IMR-90 (cell line): ENCODE results near the gene LHFPL3. TPM values are rescaled to one million over a fixed set of nuclear protein-coding genes. Genes with fewer than 3 reads are reported as not detected.

ENCODE experiments used
- ATAC-seq: fragments of 200-7000 bp; cut with Tn5 transposase; 2 replicates; pipeline ENCODE4 v1.9.1; 2020; ENCODE audit warnings: low read depth, mild to moderate bottlenecking, moderate library complexity
- BruUV-seq: library from RNA; stranded (reverse); fragments of 400-500 nt; replicated peaks from 2 replicates; lab custom pipeline; 2021; lab: Mats Ljungman, UMichigan
- CTCF ChIA-PET: fragments of 300-600 bp; formaldehyde crosslinking; extraction: SDS; loops from one replicate; lab custom pipeline; 2021; ENCODE audit warnings: antibody characterized with exemption; lab: Yijun Ruan, JAX
- POLR2A ChIA-PET: fragments of 300-600 bp; sonication (Branson Sonifier 250); formaldehyde crosslinking; loops from one replicate; lab custom pipeline; 2022; ENCODE audit warnings: antibody characterized with exemption; ENCODE audit not compliant: unreplicated experiment; lab: Charles Lee
- DNase-seq: peaks from one replicate; pipeline ENCODE4 v3.0.0; 2013
- H2AFZ ChIP-seq: replicated peaks from 2 replicates; pipeline ENCODE3; 2013; ENCODE audit warnings: low read length, mild to moderate bottlenecking; ENCODE audit not compliant: poor library complexity
- H2AK5ac ChIP-seq: 2 replicates; pipeline ENCODE4 v1.6.1; 2013; ENCODE audit warnings: low read depth, low read length, inconsistent platforms
- H2AK9ac ChIP-seq: replicated peaks from 2 replicates; pipeline ENCODE3; 2013; ENCODE audit warnings: mild to moderate bottlenecking, low read depth, low read length, moderate library complexity; ENCODE audit not compliant: poor library complexity
- H2BK120ac ChIP-seq: 2 replicates; pipeline ENCODE4 v1.6.1; 2013; ENCODE audit warnings: low read depth, low read length, inconsistent platforms
- H2BK15ac ChIP-seq: 3 replicates; pipeline ENCODE4 v1.6.1; 2013; ENCODE audit warnings: low read depth, low read length, inconsistent platforms
- H2BK20ac ChIP-seq: 2 replicates; pipeline ENCODE4 v1.6.1; 2013; ENCODE audit warnings: low read depth, mild to moderate bottlenecking, inconsistent platforms, low read length, moderate library complexity
- H2BK5ac ChIP-seq: 2 replicates; pipeline ENCODE4 v1.6.1; 2013; ENCODE audit warnings: mild to moderate bottlenecking, low read depth, low read length, inconsistent platforms; ENCODE audit not compliant: poor library complexity, severe bottlenecking
- H3K14ac ChIP-seq: replicated peaks from 2 replicates; pipeline ENCODE4 v1.6.1; 2013; ENCODE audit warnings: low read depth, low read length, inconsistent platforms
- H3K18ac ChIP-seq: 2 replicates; pipeline ENCODE4 v1.6.1; 2013; ENCODE audit warnings: low read depth, low read length, control low read depth
- H3K23ac ChIP-seq: 2 replicates; pipeline ENCODE4 v1.6.1; 2013; ENCODE audit warnings: low read depth, low read length, inconsistent platforms
- H3K27ac ChIP-seq: 2 replicates; pipeline ENCODE4 v1.5.1; 2013; ENCODE audit warnings: mild to moderate bottlenecking, control low read depth, low read length; ENCODE audit not compliant: insufficient read depth
- H3K27me3 ChIP-seq: 2 replicates; pipeline ENCODE4 v1.6.1; 2013; ENCODE audit warnings: low read length; ENCODE audit not compliant: control insufficient read depth, insufficient read depth
- H3K36me3 ChIP-seq: 2 replicates; pipeline ENCODE4 v1.6.1; 2013; ENCODE audit warnings: low read length, mixed read lengths; ENCODE audit not compliant: control insufficient read depth, insufficient read depth
- H3K4ac ChIP-seq: 2 replicates; pipeline ENCODE4 v1.6.1; 2013; ENCODE audit warnings: low read depth, low read length, inconsistent platforms
- H3K4me1 ChIP-seq: 2 replicates; pipeline ENCODE4 v1.6.1; 2013; ENCODE audit warnings: low read length, mixed read lengths; ENCODE audit not compliant: control insufficient read depth, insufficient read depth
- H3K4me2 ChIP-seq: 2 replicates; pipeline ENCODE4 v1.6.1; 2013; ENCODE audit warnings: low read depth, mild to moderate bottlenecking, control low read depth, low read length, moderate library complexity
- H3K4me3 ChIP-seq: 2 replicates; pipeline ENCODE4 v1.5.1; 2013; ENCODE audit warnings: low read depth, mild to moderate bottlenecking, control low read depth, low read length, moderate library complexity; ENCODE audit not compliant: insufficient read depth
- H3K56ac ChIP-seq: 2 replicates; pipeline ENCODE4 v1.6.1; 2013; ENCODE audit warnings: low read length, inconsistent platforms; ENCODE audit not compliant: insufficient read depth; ENCODE audit errors: extremely low read depth
- H3K79me1 ChIP-seq, 2 experiments: 2 replicates each; pipeline ENCODE4 v1.6.1; 2013; ENCODE audit warnings: low read length in 2 of 2, inconsistent platforms in 1 of 2, low read depth in 1 of 2
- H3K9ac ChIP-seq: 2 replicates; pipeline ENCODE4 v1.6.1; 2013; ENCODE audit warnings: low read depth, low read length, control low read depth
- H3K9me1 ChIP-seq: 2 replicates; pipeline ENCODE4 v1.6.1; 2013; ENCODE audit warnings: low read length, inconsistent platforms; ENCODE audit not compliant: insufficient read depth
- H3K9me3 ChIP-seq: 2 replicates; pipeline ENCODE4 v1.6.1; 2013; ENCODE audit warnings: low read length; ENCODE audit not compliant: control insufficient read depth, insufficient read depth
- H4K20me1 ChIP-seq: 2 replicates; pipeline ENCODE4 v1.6.1; 2013; ENCODE audit warnings: low read length, inconsistent platforms; ENCODE audit not compliant: insufficient read depth
- H4K5ac ChIP-seq: 2 replicates; pipeline ENCODE4 v1.6.1; 2013; ENCODE audit warnings: mild to moderate bottlenecking, low read depth, low read length, control low read depth
- H4K8ac ChIP-seq, 2 experiments: 2 replicates each; pipeline ENCODE4 v1.6.1; 2013; ENCODE audit warnings: low read depth in 2 of 2, low read length in 2 of 2, control low read depth in 1 of 2, inconsistent platforms in 1 of 2
- H4K91ac ChIP-seq: 2 replicates; pipeline ENCODE4 v1.6.1; 2013; ENCODE audit warnings: low read depth, low read length, inconsistent platforms; ENCODE audit not compliant: insufficient read depth
- BHLHE40 ChIP-seq: fragments of 150-350 bp; IDR thresholded peaks from 2 replicates; pipeline ENCODE4 v1.6.1; 2016; ENCODE audit warnings: mild to moderate bottlenecking, low read depth, low read length
- MAZ ChIP-seq: IDR thresholded peaks from 2 replicates; pipeline ENCODE4 v1.6.1; 2012; ENCODE audit warnings: low read depth, mild to moderate bottlenecking, low read length, improper control_type of control experiment, moderate library complexity, borderline replicate concordance
- POLR2A ChIP-seq: IDR thresholded peaks from 2 replicates; pipeline ENCODE4 v1.6.1; 2012; ENCODE audit warnings: mild to moderate bottlenecking, low read depth, low read length
- WGBS, 2 experiments: methylation state at CpG; one replicate each; pipeline versions ENCODE4 v1.1.5 to v1.1.7; 2013; ENCODE audit warnings: missing lambda C conversion rate in 2 of 2; ENCODE audit not compliant: insufficient read length in 1 of 2; ENCODE audit errors: extremely low coverage in 2 of 2; 5-methylcytosine and 5-hydroxymethylcytosine counted together
- dilution Hi-C: fragments of 300-500 bp; cut with HindIII; formaldehyde crosslinking; loops from one replicate; pipeline ENCODE4 v1.14.3; 2018; ENCODE audit warnings: low sequenced_read_pairs; ENCODE audit not compliant: unreplicated experiment
- in situ Hi-C: fragments of 300-500 bp; cut with MboI; formaldehyde crosslinking; loops from 3 replicates; pipeline ENCODE4 v1.14.3; 2019; ENCODE audit warnings: low sequenced_read_pairs, inconsistent platforms, mixed read lengths
- intact Hi-C: fragments of 100-400 bp; cut with micrococcal nuclease; formaldehyde crosslinking; loops from 2 replicates; pipeline ENCODE4 v1.10.0; 2022
- polyA plus RNA-seq, 3 experiments: library from polyadenylated mRNA; depleted of rRNA; stranded (reverse); fragments of >200 nt; gene quantifications; 2 replicates each; pipeline ENCODE4 v1.2.3, GENCODE V29; 2012; ENCODE audit warnings: low replicate concordance in 1 of 3
- total RNA-seq: library from RNA; depleted of rRNA; stranded (reverse); fragments of >200 nt; gene quantifications from 2 replicates; pipeline ENCODE4 v1.2.3, GENCODE V29; 2012

Gene LHFPL3
- total and polyA plus RNA-seq, 2 of the 4 experiments (the other 2 are of a cell fraction) = not detected

GRCh38 chr7:104388222-104388621 lies 59.8 kb downstream of the LHFPL3 start:
- no peak overlapping the region for H2BK120ac ChIP-seq
- in situ Hi-C loops (no loop called here), intact Hi-C loops (no loop called here), dilution Hi-C loops (no loop called here)
- no peaks in the 10 kb centered on the region for H3K9me1 ChIP-seq
- no peak for TF ChIP-seq POLR2A
- no peak for TF ChIP-seq MAZ
- TF ChIP-seq BHLHE40 = no peak
- no TSS peak for BruUV-seq
- H4K8ac ChIP-seq = no peak overlapping the region
- no peaks in the 10 kb centered on the region for H4K20me1 ChIP-seq
- H2AK5ac ChIP-seq = no peak overlapping the region
- H3K18ac ChIP-seq = no peak overlapping the region
- H4K91ac ChIP-seq = no peak overlapping the region
- WGBS, 2 experiments = no CpG with 5 or more reads among the region's 3 CpGs
- H3K4me3 ChIP-seq = no peak overlapping the region
- H3K56ac ChIP-seq = no peak overlapping the region
- H3K9me3 ChIP-seq = no peaks in the 10 kb centered on the region
- H3K79me1 ChIP-seq = no peaks in the 10 kb centered on the region
- H3K4me2 ChIP-seq = no peak overlapping the region
- H2AK9ac ChIP-seq = no peak overlapping the region
- H4K5ac ChIP-seq = no peak overlapping the region
- no peaks in the 10 kb centered on the region for H3K36me3 ChIP-seq
- no peak overlapping the region for H2BK20ac ChIP-seq
- ATAC-seq = no peak
- ChIA-PET POLR2A (no interaction called here), CTCF (no interaction called here)
- no peak overlapping the region for H3K4ac ChIP-seq
- no peak for DNase-seq
- no peak overlapping the region for H2AFZ ChIP-seq
- no peaks in the 10 kb centered on the region for H3K27me3 ChIP-seq
- no peak overlapping the region for H2BK5ac ChIP-seq
- no peak overlapping the region for H3K9ac ChIP-seq
- H3K23ac ChIP-seq = no peak overlapping the region
- no peak overlapping the region for H2BK15ac ChIP-seq
- H3K14ac ChIP-seq = no peak overlapping the region
- H3K4me1 ChIP-seq = no peaks in the 10 kb centered on the region
- no peak overlapping the region for H3K27ac ChIP-seq
